ENCODE results near the gene PRR13.
"Not testable (repeated sequence)": the region's sequence is repeated elsewhere in the genome, so short reads cannot be mapped to it uniquely, and the experiment has no call there.

The PRR13 gene

DNA sequence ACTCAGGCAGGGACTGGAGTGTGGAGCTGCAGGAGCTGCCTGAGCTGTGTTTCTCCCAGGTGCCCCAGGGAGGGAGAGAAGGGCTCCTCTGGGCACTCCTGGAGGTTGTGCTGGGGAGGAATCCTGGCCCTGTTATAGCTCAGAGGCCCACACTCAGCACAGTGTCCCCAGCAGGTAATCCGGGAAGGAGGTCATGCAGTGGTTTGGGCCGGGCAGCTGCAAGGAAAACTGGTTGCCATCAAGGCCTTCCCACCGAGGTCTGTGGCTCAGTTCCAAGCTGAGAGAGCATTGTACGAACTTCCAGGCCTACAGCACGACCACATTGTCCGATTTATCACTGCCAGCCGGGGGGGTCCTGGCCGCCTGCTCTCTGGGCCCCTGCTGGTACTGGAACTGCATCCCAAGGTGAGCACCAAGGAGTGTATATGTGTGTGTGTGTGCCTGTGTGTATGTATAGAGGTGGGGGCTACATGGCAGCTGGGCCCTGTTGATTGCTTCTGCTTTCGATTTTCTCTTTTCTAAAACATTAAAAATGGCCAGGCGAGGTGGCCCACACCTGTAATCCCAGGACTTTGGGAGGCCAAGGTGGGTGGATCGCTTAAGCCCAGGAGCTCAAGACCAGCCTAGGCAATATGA, 15.9 kb upstream of the PRR13 start:
- TF ChIP-seq, protein P1, sequence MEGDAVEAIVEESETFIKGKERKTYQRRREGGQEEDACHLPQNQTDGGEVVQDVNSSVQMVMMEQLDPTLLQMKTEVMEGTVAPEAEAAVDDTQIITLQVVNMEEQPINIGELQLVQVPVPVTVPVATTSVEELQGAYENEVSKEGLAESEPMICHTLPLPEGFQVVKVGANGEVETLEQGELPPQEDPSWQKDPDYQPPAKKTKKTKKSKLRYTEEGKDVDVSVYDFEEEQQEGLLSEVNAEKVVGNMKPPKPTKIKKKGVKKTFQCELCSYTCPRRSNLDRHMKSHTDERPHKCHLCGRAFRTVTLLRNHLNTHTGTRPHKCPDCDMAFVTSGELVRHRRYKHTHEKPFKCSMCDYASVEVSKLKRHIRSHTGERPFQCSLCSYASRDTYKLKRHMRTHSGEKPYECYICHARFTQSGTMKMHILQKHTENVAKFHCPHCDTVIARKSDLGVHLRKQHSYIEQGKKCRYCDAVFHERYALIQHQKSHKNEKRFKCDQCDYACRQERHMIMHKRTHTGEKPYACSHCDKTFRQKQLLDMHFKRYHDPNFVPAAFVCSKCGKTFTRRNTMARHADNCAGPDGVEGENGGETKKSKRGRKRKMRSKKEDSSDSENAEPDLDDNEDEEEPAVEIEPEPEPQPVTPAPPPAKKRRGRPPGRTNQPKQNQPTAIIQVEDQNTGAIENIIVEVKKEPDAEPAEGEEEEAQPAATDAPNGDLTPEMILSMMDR (IDR thresholded peaks at IDR 0.05; ENCODE audit: control insufficient read depth, insufficient read depth, low read depth, low read length, missing control alignments) = no peak
- DNase-seq (ENCODE audit: low read depth) = no peak

GRCh38 chr12:53427905-53428594, 13.5 kb upstream of the PRR13 start:
- H3K4me3 ChIP-seq (ENCODE audit: control insufficient read depth, low read depth, low read length) = no peak overlapping the region
- TF ChIP-seq, protein P1 (IDR thresholded peaks at IDR 0.05; ENCODE audit: control insufficient read depth, insufficient read depth, low read depth, low read length, missing control alignments) = no peak
- DNase-seq (ENCODE audit: low read depth) = peak; percentile 77

More for the DNA sequence above, 15.9 kb upstream of the PRR13 start:
- no peak overlapping the region for H3K4me3 ChIP-seq (ENCODE audit: control insufficient read depth, low read depth, low read length)

GRCh38 chr12:53428741-53429140, 12.8 kb upstream of the PRR13 start:
- no peak for DNase-seq (ENCODE audit: low read depth)
- TF ChIP-seq, protein P1 (IDR thresholded peaks at IDR 0.05; ENCODE audit: control insufficient read depth, insufficient read depth, low read depth, low read length, missing control alignments) = no peak
- H3K4me3 ChIP-seq (ENCODE audit: control insufficient read depth, low read depth, low read length) = no peak overlapping the region

DNA sequence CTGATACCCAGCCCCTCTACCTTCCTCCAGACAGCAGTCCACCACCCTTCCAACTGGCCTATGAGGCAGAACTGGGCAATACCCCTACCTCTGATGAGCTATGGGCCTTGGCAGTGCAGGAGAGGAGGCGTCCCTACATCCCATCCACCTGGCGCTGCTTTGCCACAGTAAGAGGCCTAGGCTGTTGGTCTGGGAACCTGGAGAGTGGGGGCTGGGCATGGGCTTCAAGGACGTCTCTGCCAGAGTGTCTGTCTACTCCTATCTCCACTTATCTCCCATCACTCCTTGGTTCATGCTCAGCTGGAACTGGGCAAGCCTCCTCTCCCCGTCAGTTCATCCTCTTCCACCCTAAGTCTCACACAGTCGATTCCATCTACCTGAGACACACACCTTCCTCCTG, 11.4 kb upstream of the PRR13 start:
- no peak overlapping the region for H3K4me3 ChIP-seq (ENCODE audit: control insufficient read depth, low read depth, low read length)
- no peak for DNase-seq (ENCODE audit: low read depth)
- TF ChIP-seq, protein P1 (IDR thresholded peaks at IDR 0.05; ENCODE audit: control insufficient read depth, insufficient read depth, low read depth, low read length, missing control alignments) = no peak

GRCh38 chr12:53431187-53431586, 10.3 kb upstream of the PRR13 start:
- TF ChIP-seq, protein P1 (IDR thresholded peaks at IDR 0.05; ENCODE audit: control insufficient read depth, insufficient read depth, low read depth, low read length, missing control alignments) = no peak
- no peak for DNase-seq (ENCODE audit: low read depth)
- H3K4me3 ChIP-seq (ENCODE audit: control insufficient read depth, low read depth, low read length) = no peak overlapping the region

DNA sequence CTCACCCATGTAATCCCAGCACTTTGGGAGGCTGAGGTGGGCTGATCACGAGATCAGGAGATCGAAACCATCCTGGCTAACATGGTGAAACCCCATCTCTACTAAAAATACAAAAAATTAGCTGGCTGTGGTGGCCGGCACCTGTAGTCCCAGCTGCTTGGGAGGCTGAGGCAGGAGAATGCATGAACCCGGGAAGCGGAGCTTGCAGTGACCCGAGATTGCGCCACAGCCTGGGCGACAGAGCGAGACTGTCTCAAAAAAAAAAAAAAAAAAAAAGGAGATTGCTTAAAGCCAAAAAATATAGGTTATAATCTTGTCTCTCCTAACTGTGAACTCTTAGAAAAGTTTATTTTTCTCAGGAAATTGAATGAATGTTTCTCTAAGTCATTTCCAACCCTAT, 6.2 kb upstream of the PRR13 start:
- not testable (repeated sequence) for DNase-seq (ENCODE audit: low read depth); H3K4me3 ChIP-seq (ENCODE audit: control insufficient read depth, low read depth, low read length)

DNA sequence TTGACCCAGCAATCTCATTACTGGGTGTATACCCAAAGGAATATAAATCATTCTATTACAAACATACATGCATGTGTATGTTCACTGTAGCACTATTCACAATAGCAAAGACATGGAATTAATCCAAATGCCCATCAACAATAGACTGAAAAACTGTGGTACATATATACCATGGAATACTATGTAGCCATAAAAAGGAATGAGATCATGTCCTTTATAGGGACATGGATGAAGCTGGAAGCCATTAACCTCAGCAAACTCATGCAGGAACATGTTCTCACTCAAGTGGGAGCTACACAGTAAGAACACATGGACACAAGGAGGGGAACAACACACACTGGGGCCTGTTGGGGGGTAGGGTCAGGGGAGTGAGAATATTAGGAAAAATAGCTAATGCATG, 2.0 kb upstream of the PRR13 start:
- DNase-seq (ENCODE audit: low read depth); H3K4me3 ChIP-seq (ENCODE audit: control insufficient read depth, low read depth, low read length): not testable (repeated sequence)
